NCI-H1048 (cell line): ENCODE results near the gene RPA3.

Experiments
- DNase-seq: peaks from one replicate; lab custom pipeline; 2025; lab: John Stamatoyannopoulos, UW

The RPA3 gene

DNA sequence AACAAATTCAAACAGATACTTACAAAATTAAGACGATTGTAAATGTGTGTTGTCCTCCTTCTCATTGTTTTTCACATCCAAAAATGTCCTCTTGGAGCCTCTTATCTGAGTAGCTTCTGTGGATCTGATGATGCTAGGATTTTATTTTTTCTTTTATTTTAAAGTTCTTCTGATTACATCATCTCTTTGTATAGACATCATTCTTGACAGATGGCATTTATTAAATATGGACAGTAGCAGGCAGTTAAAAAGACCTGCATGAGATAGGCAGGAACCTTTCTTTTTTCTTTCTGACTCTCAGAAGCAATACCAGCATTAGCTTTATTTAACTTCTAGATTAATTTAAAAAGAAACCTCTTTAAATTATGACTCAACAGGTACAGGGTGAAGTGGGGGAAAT is at the start of gene RPA3:
RPA3 (minus strand) TSS at position 116 of the 400 bp plus-strand sequence. CDS start 78,189 bp downstream, outside the sequence.
- DNase-seq = no peak

DNA sequence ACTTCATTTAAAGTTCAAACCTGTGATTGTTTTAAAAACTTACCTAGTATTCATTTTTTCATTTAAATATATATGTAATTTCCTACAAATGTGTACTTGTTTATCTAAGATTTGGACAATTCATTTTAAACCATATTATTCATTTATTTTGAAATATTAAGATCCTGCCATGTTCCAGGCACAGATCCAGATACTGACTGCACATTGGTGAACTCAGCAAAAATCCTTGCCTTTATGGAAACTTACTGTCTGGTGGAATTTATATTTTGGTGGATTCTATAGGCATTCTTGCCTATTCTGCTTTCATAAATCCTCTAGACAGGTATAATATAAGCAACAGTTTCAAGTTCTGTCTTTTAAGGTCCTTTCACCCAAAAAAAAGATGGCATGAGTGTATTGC is 48.3 kb upstream of the RPA3 start:
- no peak for DNase-seq

DNA sequence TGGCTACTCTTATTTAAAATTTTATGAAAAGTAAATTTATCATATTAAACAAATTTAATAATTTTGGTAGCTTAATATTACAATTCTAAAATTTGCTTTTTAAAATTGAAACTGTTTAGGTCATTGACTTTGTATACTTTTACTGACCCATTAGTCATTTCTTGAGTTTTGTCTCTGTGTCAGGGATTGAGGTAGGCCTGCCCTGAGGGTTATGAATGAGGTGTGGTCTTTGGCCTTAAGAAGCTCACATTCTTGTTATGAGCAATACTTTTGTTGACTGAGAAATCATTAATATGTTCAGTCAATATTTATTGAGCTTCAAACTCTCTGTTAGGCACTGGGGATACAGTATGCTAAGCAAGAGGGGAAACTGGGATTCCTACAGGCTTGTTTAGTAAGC is 47.0 kb upstream of the RPA3 start:
- no peak for DNase-seq

DNA sequence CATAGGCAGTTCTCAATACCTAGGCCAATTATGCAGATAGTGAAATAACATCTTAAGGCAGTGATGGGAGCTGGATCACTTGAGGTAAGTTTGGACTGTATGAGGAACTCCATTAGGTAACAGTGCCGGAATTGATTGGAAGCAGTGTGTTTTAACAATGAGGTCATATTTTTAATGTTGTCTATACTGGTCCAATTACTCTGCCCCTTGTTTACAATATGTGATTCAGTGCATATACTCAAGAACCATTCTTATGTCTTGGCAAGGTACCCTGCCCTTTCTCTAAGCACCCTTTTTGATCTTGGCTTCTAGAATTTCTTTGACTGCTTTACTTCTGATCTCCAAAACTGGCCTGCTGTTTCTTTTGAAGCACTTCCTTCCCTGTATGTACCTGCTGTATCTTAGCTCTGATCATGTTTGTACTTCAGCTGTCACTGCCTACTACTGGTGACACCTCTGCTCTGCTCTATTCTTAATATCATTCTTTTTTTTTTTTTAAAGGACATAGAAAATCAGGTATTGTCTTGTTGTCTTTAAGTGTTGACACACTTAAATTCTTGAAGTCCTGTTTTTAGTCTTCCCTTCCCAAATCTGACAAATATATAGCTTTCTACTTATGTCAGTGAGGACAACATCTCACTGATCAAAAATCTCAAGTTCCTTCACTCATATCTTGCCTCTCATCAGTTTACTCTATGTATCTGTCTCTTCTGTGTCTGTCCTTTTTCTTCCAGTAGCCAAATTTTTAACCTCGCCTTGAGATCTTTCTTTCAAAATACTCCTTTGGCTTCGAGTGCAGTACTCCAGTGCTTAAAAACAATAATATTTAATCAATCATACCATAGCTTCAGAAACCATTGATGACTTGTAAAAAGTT is 46.4 kb upstream of the RPA3 start:
- no peak for DNase-seq

DNA sequence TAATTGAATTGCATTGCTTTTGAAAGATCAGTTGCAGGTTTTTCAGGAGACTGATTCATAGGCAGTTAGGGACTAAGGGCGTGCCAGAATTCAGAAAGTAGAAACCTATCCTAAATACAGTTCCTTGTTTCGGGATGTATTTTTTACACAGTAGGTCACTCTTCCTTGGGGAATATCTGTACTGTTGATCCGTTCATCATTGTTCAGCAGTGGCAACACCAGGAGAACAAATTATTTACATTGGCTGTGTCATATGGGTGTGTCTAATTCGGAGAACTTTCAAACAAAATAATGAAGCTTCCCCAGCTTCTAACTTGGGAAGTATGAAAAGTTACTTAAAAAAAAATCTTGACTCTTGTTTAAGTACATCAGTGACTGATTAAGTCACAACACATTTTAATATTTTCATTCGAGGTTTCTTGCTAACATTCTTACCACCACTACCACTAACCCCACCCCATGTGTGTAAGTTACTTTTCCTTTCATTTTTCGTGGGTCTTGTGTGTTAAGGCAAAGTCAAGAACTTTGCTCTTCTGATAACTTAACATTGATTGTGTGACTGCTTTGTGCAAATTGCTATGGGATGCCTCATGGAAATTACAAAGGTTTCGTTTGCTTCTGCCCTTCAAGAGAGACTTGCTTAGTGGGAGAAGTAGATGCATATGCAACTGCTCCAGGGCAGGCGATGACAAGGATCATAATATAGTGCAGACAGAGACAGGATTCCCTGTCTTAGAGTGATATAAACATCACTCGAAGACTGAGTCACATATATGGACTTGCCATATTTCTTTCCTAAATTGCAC is 43.8 kb upstream of the RPA3 start:
- DNase-seq = no peak

DNA sequence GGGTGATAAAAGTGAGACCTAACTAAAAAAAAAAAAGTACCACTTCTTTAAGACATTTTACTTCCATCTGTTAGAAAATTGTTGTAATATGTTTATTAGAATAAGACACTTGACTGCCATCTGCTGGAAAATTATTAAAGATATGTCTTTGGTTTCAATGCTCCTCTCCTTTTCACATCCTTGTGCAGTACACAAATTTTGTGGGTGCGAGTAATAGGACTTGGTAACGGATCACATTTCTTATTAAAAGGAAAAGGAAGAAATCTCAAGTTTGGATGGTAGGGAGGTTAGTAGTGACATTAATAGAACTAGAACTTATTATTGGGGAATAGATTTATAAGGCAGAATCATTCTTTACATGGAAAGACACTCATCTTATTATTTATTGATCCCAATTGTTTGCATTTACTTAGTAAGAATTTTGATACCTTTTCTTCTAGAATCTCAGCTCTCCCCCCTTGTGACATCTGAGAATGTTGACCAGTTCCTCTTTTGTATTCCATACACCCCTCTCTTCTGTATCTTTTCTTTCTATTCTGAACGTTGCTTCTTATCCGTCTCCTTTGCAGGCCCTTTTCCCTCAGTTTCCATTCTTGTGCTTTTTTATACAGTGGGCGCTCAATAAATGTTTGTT is 43.0 kb upstream of the RPA3 start:
- DNase-seq = no peak

DNA sequence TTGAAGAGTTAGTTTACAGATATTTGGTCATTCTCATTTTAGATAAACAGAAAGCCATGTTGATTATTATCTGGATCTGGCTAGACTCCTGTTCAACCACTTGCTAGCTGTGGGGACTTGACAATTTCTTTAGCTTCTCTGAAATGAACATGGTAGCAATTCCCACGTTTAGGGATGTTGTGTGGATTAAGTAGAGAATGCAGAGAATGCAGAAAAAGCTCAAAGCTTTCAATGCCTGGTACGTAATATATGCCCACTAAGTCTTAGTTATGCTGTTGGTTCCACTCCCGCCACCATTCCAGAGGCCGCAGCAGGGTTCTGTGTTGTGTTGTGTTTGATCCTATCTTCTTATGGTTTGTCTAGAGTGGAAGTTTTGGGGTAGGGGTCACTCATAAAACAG is 39.2 kb upstream of the RPA3 start:
- DNase-seq = no peak

DNA sequence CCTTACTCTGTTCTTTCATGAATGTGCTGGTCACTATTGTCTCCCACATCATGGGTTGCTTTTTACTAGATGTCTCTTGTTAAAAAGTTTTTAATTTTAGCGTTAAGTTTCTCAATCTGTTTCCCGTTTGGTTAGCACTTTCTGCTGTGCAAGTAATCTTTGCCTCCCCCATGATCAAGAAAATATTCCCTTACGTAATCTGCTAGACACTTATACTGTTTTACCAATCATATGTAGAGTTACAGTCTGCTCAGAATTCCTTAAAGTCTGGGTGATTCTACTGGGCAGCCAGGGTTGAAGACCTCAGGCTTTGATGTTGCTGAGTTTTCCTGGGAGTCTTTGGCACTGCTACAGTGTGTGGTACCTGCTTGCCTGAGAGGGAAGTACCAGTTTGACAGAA is 38.2 kb upstream of the RPA3 start:
- no peak for DNase-seq

DNA sequence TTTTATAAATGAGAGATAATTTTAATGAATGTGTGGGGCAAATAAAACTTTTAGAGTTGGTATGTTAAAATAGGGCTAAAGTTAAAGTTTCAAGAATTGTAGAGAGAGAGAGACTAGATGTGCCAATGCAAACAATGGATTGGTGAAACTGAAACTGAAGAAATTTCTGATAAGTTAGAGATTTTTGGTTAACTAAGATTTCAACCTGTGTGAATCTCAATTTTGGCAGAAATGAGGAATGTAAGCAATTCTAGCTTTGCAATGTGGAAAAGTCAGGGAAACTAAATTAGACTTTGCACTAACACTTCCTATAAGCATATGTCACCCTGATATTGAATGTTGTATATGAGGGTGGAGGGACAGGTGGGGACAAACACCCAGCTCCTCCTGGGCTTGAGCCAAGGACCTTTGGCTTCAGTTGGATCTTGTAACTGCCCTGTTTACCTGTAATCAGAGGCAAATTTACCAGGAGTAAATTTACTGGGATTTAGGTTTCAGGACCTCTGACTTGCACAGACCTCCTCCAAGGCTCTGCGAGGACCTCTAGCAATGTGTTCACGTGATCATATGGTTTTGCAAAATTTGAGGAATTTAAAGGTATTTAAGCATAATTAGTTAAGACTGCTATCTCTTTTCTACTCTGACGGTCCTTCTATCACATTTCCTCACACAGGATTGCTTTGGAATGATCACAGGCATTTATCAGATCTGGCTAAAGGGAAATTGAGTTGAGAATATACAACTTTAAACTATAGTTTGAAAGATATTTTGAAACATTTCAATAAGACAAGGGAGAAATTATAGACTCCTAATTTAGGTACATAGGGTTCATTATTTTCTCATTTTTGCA is 33.1 kb upstream of the RPA3 start:
- no peak for DNase-seq

DNA sequence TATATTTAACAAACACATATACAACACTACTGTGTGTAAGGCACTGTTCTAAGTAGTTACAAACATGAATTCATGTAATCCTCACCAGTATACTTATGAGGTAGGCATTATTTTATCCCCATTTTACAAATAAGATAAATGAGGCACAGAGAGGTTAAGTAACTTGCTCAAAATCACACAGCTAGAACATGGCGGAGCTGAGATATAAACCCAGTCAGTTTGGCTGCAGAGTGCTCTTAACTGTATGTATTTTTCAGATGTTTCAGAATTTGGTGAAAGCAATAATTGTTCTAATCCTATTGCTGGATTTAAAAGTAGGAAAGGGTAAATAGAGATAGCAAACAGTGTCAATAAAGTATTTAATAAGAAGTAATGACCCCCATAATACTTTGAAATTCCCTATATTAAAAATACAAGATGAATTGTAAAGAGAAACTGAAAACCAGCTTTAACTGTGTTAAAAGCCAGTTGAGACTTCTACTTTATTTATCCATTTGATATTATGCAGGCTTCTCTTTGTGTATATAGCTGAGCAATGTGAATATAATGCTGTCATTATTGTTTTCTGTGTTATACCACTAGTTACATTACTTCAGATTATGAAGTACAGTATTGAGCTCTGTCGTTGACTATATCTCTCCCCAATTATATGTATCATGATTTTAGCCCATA is 32.3 kb upstream of the RPA3 start:
- no peak for DNase-seq

DNA sequence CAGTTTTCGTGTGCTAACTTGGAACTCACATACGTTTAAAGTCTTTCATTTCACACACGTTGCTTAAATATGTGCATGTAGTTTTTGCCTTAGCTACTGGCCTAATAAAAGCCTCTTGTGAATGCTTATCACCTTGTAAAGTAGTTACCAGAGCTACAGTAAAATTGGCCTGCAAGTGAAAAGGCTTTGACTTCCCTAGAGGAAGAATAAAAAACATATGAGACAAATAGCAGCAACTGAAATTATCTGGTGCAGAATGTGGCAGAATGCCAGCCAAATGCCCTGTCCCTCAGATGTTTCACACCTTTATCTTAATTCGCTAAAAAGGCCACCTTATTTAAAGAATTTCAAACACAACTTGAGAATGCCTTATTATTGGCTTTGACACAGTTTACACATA is 28.1 kb upstream of the RPA3 start:
- no peak for DNase-seq

DNA sequence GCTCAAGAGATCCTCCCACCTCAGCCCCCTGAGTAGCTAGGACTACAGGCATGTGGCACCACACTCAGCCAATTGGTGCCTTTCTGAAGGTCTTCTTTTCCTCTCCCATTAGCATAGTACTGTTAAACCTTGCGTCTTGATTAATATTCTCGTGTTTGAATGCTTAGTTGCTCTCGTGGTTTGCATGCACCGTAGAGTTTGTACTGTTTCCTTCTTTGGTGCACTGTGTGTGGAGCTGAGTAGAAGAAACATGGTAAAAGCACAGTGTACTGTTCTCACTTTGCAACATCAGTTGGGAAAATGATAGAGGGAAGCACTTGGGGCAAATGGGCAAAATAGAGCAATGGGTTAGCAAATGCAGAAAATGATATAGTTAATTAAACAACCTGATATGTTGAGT is 27.6 kb upstream of the RPA3 start:
- no peak for DNase-seq

DNA sequence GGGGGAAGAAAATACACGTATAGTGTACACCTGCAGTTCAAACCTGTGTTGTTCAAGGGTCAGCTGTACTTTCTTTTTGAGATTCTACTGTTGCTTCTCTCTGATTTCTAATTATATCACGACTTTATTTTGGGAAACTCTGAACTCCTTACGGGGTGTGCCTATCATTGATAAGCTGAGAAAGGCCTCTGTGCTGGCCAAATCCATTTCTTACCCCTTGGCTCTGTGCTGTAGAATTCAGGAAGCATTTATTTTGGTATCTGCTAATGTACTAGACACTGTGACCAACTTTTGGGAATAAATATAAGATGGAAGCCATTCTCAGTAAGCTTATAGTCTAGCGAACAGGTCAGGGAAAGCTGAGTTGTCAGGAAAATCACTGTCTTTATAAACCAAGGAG is 26.9 kb upstream of the RPA3 start:
- DNase-seq = no peak

DNA sequence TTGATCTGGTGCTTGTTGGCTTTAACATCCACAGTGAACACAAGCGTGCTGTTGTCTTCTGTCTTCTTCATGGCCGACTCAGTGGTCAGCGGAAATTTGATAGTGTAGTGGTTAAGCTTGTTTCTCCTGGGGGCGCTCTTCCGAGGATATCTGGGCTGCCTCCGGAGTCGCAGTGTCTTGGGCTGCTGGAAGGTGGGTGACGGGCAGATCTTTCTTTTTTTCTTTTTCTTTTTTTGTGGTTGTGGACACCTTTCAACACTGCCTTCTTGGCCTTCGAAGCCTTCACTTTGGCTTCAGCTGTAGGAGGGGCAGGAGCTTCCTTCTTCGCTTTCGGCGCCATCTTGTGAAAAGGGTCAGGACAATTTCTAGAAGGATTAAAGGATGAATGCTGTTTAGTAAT is 23.8 kb upstream of the RPA3 start:
- no peak for DNase-seq

DNA sequence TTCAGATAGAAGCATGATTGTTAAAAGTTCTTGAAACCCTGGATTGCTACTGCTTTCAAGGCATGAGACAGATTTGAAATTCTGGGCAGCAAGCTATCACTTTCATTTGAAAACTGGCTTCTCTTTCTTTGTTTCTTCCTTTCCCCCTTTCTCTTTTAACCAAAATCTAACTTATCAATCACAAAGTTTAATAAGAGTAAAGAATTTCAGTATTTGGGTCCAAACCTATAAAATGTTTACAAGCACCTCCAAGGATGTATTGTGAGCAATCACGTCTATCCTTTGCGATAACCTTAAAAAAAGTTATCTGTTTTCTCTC is 21.6 kb upstream of the RPA3 start:
- DNase-seq = no peak

DNA sequence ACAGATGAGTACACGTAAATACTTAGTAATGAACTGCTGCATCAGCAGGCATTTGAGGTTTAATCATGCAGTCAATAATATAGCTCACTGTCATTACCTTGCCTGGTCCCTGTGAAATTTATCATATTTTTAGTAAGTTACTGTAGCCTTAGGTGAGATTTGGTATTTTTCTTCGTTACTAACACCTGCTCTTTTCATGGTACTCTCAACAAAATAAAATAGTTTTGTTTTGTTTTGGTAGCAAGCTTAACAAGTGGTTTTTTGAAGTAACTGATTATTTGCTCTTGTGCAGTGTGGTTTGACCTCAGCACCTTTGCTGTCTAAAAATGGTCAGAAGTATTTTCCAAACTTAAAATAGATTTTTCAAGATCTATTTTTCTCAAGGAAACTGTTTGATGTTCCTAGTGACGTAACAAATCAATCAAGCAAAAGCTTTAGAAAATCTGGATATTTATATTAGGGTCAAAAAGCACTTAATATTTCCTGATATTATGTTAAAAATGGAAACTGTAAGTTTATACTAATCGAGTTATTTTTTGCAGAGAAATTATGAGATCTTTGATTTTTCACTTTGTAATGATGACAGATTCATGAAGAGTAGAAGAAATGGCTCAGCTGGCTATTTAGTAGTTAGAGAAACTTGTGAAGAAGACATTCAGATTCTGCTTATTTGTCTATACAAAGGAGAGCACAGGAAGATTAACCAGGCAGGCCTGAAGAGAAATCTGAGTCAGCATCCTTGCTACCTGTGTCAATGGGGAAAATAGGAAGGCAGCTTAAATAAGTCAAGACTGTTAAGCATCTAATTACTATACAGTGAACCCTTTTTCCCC is 21.0 kb upstream of the RPA3 start:
- no peak for DNase-seq

DNA sequence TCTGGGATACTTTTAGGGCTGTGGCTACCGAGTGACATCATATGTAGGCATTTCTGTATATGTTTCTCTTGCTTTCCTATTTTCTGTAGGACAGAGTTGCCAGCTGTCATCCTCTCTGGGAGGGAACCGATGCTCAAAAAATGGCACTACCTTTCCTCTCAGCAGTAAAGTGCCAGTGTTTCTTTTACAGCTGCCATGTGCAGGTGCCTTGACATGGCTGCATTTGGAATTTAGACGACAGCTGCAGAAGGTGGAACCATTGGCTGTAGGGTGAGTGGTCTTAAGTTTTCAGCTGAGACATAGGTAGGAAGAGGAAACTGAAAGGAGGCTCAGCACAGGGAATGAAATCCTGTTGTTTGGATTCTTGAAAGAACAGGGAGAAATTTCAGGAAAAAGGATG is 20.2 kb upstream of the RPA3 start:
- DNase-seq = no peak

DNA sequence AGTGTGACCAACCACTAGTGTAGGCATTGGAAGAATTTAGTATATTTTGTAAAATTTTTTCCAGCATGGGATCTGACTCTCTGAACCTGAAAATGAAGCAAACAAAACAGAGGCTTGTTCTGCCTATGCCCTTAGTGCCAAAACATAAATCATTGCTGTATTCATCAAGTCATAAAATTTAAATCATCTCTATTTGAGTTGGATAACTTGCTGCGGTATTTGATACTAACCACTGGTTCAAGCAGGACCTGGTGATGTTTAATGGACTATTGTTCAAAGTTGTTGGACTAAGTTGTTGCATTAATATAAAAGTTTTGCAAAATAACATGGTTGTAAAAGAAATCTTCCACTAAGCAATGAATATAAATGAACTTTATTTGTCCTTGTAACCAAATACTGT is 19.8 kb upstream of the RPA3 start:
- DNase-seq = no peak

DNA sequence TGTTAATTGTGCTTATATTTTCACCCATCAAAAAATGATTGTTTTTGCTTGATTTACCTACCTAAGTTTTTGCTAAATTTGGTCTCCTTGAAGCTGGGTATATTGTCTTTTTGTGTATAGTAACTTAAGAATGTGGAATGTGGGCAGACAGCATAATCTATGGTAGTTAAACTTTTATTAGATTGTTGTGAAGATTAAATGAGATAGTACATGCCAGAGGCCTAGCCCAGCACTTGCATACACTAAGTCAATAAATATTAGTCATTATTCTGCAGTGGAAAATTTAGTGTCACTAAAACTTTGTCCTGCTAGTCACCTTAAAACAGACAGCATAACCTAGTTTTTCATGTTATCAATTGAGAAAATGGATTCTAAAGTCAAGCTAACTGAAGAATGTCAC is 19.3 kb upstream of the RPA3 start:
- DNase-seq = no peak

DNA sequence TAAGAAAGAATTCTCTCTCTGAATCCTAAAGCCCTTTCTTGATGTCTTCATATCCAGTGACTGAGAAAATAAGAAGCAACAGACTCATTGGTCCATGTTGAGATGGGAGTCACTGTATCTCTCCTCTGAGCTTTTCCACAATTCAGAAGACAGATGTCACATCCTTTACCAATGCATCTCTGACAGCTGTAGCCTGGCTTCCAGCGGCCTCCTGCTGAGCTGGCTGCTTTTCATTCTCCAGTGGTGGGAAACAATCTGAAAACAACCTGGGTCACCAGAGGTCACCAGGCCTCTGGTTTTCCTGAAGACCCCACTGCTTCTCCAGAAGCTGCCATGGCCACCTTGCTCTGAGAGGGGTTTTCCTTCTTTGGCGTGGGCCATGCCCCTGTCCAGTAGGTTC is 18.3 kb upstream of the RPA3 start:
- DNase-seq = no peak
